K562 treated with DMSO at 1 percent for 24 hours (cell line): ENCODE data around the gene BMP10. TPM values are rescaled to one million over a fixed set of nuclear protein-coding genes. Genes with fewer than 3 reads are reported as not detected.

ENCODE experiments used
- total RNA-seq: library from RNA; unstranded; fragments of 300-600 nt; gene quantifications from 2 replicates; pipeline ENCODE4 v1.2.3, GENCODE V29; 2022; ENCODE audit warnings: low read depth; ENCODE audit not compliant: insufficient read depth

The BMP10 gene, protein sequence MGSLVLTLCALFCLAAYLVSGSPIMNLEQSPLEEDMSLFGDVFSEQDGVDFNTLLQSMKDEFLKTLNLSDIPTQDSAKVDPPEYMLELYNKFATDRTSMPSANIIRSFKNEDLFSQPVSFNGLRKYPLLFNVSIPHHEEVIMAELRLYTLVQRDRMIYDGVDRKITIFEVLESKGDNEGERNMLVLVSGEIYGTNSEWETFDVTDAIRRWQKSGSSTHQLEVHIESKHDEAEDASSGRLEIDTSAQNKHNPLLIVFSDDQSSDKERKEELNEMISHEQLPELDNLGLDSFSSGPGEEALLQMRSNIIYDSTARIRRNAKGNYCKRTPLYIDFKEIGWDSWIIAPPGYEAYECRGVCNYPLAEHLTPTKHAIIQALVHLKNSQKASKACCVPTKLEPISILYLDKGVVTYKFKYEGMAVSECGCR
- total RNA-seq, result 0.17 TPM in 1 of 2 replicates, not detected in the other

DNA sequence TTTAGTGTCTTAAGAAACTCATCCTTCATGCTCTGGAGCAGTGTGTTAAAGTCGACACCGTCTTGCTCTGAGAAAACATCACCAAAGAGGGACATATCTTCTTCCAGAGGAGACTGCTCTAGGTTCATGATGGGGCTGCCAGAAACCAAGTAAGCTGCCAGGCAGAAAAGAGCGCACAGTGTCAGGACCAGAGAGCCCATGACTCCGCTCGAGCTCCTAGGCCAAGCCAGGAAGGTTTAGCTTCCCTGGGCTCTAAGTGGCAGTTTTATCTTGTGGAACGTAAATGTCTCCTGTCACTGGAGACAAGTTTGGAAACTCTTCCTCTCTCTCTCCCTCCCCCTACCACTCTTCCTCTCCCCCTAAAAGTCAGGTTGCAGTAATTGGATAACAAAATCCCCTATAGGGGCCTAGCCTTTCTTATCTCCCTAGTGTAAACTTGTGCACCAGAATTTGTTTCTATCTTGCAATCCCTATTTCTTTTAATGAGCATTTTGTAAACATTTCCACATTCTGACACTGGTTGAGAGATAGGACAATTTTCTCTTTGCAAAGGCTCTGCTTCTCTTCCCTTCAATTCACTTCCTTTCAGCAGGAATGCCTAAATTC is at the start of gene BMP10:
TSS of gene BMP10 (minus strand) at position 239 of the 606 bp plus-strand sequence. CDS start at position 200, 39 bp downstream.

Other genes starting within 250 kb of the BMP10 start
- 0.14 and 0.30 TPM in 2 replicates for gene PROKR1, start 227.8 kb downstream of the BMP10 start, total RNA-seq
- 18.4 and 22.7 TPM in 2 replicates for gene ARHGAP25, start 136.6 kb downstream of the BMP10 start, total RNA-seq
- gene GKN2, start 81.5 kb upstream of the BMP10 start, total RNA-seq, result not detected in 2 replicates
- gene GKN1, start 103.2 kb upstream of the BMP10 start, total RNA-seq, result not detected in 2 replicates
- 3.7 and 4.3 TPM in 2 replicates for gene ANTXR1, start 141.8 kb upstream of the BMP10 start, total RNA-seq